ENCODE data around the gene BCCIP.

- TF ChIP-seq POLR2AphosphoS5 (IDR thresholded peaks at IDR 0.05) (no peak), POLR2A (IDR thresholded peaks at IDR 0.05; ENCODE audit: low read depth) (no peak), CTCF (IDR thresholded peaks at IDR 0.05) (no peak)
Measured at GRCh38 chr10:125823663-125824251, 411 bp downstream of the BCCIP start.

All from esophagus muscularis mucosa (tissue), 3 donors.